Measurements from ENCODE around the gene FLNB.
A peak's percentile ranks its signal among the peaks of the same experiment; 100 is the strongest.

Gene FLNB

GRCh38 chr3:58150130-58150809, 142.0 kb downstream of the FLNB start:
- DNase-seq, result no peak

GRCh38 chr3:58150810-58151199, 142.6 kb downstream of the FLNB start:
- no peak for DNase-seq

- DNase-seq, result no peak
Measured at GRCh38 chr3:58151637-58152036, 143.4 kb downstream of the FLNB start.

- DNase-seq, result no peak
Measured at GRCh38 chr3:58152225-58153015, 144.2 kb downstream of the FLNB start.

GRCh38 chr3:58153371-58153770, 145.1 kb downstream of the FLNB start:
- DNase-seq, result no peak

GRCh38 chr3:58154626-58155449, 146.6 kb downstream of the FLNB start:
- DNase-seq, result no peak

- DNase-seq, result no peak
Measured at GRCh38 chr3:58155838-58156237, 147.6 kb downstream of the FLNB start.

GRCh38 chr3:58157700-58158099, 149.5 kb downstream of the FLNB start:
- DNase-seq, result no peak

GRCh38 chr3:58158442-58159153, 150.4 kb downstream of the FLNB start:
- no peak for DNase-seq

- DNase-seq, result no peak
Measured at GRCh38 chr3:58160399-58160798, 152.2 kb downstream of the FLNB start.

- DNase-seq, result peak; percentile 38
Measured at GRCh38 chr3:58161435-58162398, 153.5 kb downstream of the FLNB start.

GRCh38 chr3:58163234-58163633, 155.0 kb downstream of the FLNB start:
- no peak for DNase-seq

- peak; percentile 78 for DNase-seq
Measured at GRCh38 chr3:58164199-58164879, 156.1 kb downstream of the FLNB start.

GRCh38 chr3:58164906-58165821, 156.9 kb downstream of the FLNB start:
- no peak for DNase-seq

GRCh38 chr3:58167431-58168351, 159.5 kb downstream of the FLNB start:
- no peak for DNase-seq

- no peak for DNase-seq
Measured at GRCh38 chr3:58168498-58168897, 160.3 kb downstream of the FLNB start.

- DNase-seq, result no peak
Measured at GRCh38 chr3:58169371-58169770, 161.1 kb downstream of the FLNB start.

- no peak for DNase-seq
Measured at GRCh38 chr3:58170376-58170775, 162.2 kb downstream of the FLNB start.

- no peak for DNase-seq
Measured at GRCh38 chr3:58171126-58171525, 162.9 kb downstream of the FLNB start.

All from NCI-H2029 treated with DMSO at 0.1 percent for 48 hours (cell line).